ENCODE measurements around the gene RPL3.

- TF ChIP-seq CTCF (IDR thresholded peaks at IDR 0.05; ENCODE audit: low read depth, low read length, missing input control) (no peak), REST (IDR thresholded peaks at IDR 0.05) (no peak), FOXA1 (IDR thresholded peaks at IDR 0.05) (no peak), RAD21 (IDR thresholded peaks at IDR 0.05) (no peak), EGR1 (IDR thresholded peaks at IDR 0.05; ENCODE audit: low read depth in 2 of 2) (no peak), YY1 (IDR thresholded peaks at IDR 0.05) (no peak), MAX (IDR thresholded peaks at IDR 0.05) (no peak)
Measured at GRCh38 chr22:39301926-39302325, 17.5 kb downstream of the RPL3 start.
